Uterus (tissue), 2 donors: Measurements from ENCODE around the gene SLC30A2.

Experiments used
- CTCF ChIP-seq, 4 experiments: fragments of 200-600 bp in 2 of 4; fragments of 450-650 bp in 2 of 4; sonication (generic) in 2 of 4; IDR thresholded peaks; one replicate each; pipeline ENCODE4 v1.5.1; 2016 to 2019; ENCODE audit warnings: antibody characterized with exemption in 4 of 4, mild to moderate bottlenecking in 2 of 4, moderate library complexity in 1 of 4
- POLR2A ChIP-seq, 2 donors: fragments of 450-650 bp; IDR thresholded peaks; one replicate each; pipeline ENCODE4 v1.6.1; 2016; ENCODE audit warnings: antibody characterized with exemption in 2 of 2, mild to moderate bottlenecking in 1 of 2, moderate library complexity in 1 of 2

- TF ChIP-seq CTCF (IDR thresholded peaks at IDR 0.05) (no peak), POLR2A (IDR thresholded peaks at IDR 0.05) (no peak)
Observed at GRCh38 chr1:26049531-26050247, 3.8 kb upstream of the SLC30A2 start.
